Esophagus muscularis mucosa (tissue), 3 donors: ENCODE data around the gene PIK3CD.

ENCODE experiments used
- POLR2AphosphoS5 ChIP-seq, 2 donors: sonication (generic); formaldehyde crosslinking; IDR thresholded peaks; one replicate each; pipeline ENCODE4 v1.6.1; 2017; ENCODE audit warnings: antibody characterized with exemption in 2 of 2
- TF ChIP-seq, protein P1 (sequence below), 3 experiments: fragments of 200-600 bp in 2 of 3; fragments of 450-650 bp in 1 of 3; sonication (generic) in 2 of 3; IDR thresholded peaks; one replicate each; pipeline ENCODE4 v1.5.1; 2017 to 2019; ENCODE audit warnings: antibody characterized with exemption in 3 of 3, mild to moderate bottlenecking in 2 of 3, moderate library complexity in 1 of 3

DNA sequence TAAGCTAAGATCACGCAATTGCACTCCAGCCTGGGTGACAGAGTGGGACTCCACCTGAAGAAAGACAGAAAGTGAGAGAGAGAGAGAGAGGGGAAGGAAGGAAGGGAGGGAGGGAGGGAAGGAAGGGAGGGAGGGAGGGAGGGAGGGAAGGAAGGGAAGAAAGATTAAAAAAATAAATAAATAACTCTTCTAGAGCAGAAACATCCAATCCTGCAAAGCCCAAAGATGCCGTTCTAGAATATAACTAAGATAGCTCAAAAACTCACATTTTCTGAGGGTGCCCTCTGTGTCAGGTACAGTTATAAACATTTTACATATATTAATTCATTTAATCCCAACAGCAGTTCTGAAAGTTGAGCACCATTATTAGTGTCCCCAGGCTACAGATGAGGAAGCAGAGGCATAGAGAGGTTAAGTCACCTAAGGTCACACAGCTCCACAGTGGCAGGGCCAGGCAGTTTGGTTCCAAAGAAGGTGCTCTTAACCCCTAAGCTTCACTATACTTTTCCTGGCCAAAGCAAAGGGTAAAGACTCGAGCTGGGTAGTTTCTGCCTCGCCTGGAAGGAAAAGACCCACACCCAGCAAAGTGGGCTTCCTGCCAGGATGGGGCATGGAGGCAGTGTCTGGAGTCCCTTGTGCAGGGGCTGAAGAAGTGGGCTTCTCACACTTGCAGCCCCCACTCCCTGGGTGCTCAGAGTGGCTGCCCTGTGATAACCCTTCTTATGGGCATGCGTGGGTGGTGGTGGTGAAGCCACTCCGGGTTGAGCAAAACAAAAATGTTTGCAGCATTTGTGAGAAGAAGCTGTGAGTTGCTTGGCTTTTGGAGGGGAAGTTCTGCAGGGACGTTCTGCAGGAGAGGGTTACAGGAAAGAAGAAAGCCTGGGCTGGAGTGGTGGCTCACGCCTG is 7.9 kb upstream of the PIK3CD start:
- TF ChIP-seq POLR2AphosphoS5 (IDR thresholded peaks at IDR 0.05), result no peak
- TF ChIP-seq, protein P1, sequence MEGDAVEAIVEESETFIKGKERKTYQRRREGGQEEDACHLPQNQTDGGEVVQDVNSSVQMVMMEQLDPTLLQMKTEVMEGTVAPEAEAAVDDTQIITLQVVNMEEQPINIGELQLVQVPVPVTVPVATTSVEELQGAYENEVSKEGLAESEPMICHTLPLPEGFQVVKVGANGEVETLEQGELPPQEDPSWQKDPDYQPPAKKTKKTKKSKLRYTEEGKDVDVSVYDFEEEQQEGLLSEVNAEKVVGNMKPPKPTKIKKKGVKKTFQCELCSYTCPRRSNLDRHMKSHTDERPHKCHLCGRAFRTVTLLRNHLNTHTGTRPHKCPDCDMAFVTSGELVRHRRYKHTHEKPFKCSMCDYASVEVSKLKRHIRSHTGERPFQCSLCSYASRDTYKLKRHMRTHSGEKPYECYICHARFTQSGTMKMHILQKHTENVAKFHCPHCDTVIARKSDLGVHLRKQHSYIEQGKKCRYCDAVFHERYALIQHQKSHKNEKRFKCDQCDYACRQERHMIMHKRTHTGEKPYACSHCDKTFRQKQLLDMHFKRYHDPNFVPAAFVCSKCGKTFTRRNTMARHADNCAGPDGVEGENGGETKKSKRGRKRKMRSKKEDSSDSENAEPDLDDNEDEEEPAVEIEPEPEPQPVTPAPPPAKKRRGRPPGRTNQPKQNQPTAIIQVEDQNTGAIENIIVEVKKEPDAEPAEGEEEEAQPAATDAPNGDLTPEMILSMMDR (IDR thresholded peaks at IDR 0.05), result no peak
